Measurements from ENCODE around the gene NTMT1. TPM values are rescaled to one million over a fixed set of nuclear protein-coding genes. Genes with fewer than 3 reads are reported as not detected.
A peak's percentile ranks its signal among the peaks of the same experiment; 100 is the strongest.
"Not testable (repeated sequence)": the region's sequence is repeated elsewhere in the genome, so short reads cannot be mapped to it uniquely, and the experiment has no call there.

Gene NTMT1
- total RNA-seq, 1 donor from 2014 or later = 22.4 TPM

DNA sequence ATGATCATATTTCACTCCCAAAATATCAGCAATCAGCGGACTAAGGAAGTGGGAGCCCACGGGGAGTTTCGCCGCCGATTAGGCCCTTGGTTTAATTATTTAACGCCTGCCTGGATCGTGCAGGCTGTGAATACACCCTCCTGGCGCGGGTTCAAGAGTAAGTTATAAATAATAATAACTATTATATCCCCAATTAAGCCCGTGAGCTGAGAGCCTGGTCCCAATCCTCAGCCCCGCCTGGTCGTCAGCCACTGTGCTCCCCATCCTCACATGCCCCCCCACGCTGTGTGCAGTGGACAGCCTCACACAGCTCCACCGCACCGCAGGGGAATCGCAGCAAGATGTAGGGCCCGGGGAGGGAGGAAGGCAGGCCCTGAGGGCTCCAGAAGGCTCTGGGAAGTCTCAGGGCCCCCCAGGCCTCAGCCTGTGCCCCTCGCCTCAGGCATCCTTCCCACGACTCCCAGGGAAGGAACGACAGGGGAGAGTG is 28.6 kb downstream of the NTMT1 start:
- no peak for DNase-seq (ENCODE audit: low read depth in 2 of 2)

DNA sequence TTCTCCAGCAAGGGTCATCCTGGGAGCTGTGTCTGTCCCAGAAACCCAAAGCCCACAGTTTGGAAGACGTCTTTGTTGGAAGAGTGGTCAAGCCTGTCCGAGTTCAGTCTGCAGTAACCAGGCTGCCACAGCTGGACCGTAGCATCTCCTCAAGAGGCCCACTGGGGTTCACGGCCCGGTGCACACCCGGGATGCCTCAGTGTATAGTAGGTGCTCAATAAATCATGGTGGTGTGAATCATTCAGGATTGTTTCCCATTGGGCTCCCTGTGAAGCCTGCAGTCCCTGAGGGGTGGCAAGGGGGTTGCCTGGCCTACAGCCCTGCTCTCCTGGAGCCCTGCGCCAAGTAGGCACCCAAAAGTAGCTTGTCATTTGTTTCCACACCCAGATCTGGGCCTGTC is 29.2 kb downstream of the NTMT1 start:
- DNase-seq (ENCODE audit: low read depth in 2 of 2) = no peak

DNA sequence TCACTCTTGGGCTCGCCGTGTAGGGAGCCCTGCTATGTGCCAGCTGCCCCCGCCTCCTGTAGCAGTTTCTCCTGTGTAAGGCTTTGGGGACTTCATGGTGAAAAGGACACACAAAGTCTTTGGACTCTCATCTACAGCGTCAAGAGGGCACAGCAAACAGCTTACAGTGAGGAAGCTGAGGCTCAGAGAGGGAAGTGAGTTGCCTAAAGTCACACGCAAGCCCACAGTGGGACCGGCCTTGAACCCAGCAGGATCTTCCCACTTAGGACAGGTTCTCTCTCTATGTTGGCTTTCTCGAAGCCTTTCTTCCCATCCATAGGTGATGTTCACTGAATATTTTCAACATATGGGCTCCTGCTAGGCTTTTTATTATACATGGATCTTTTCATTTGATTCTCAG is 29.7 kb downstream of the NTMT1 start:
- DNase-seq (ENCODE audit: low read depth in 2 of 2) = no peak

DNA sequence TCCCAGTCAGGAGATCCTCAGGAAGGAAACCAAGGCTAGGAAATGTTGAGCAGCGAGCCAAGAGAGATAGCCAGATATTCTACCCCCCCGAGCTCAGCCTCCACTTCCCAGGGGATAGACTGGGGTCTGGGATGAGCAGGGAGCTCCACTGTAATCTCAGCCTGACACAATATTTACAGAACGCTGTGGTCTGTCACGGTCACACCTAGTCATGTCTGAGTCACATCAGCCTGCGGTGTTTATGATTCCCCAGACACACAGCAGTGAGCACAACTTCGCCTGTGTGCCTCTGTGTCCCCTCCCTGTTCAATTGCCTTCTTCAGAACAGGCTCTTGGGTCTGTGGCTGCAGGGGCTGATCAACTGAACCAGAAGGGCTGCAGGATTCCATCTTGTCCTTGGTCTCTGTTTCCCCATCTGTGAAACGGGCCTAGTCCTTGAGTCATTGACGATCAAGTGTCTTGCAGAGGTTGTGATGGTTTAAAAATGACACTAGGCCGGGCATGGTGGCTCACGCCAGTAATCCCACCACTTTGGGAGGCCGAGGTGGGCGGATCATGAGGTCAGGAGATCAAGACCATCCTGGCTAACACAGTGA is 30.9 kb downstream of the NTMT1 start:
- peak; percentile 15 to 53 for DNase-seq (ENCODE audit: low read depth in 2 of 2)

DNA sequence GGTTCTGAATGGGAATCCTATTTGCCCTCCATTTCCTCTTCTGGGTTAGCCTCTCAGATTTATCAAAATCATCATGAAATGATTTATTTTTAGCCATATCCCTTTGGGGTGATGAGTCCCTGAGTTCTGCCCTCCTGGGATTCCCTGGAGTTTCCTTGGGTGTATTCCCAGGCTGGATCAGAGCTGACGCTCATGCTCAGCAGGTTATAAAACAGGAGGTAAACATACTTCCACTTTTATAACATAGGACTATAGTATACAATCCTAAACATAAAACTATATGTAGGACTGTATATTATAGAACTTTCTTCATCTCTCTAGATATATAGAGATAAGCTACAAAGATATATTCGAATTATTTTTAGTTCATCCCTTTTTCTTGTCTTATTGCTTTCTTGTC is 35.1 kb downstream of the NTMT1 start:
- no peak for DNase-seq (ENCODE audit: low read depth in 2 of 2)

DNA sequence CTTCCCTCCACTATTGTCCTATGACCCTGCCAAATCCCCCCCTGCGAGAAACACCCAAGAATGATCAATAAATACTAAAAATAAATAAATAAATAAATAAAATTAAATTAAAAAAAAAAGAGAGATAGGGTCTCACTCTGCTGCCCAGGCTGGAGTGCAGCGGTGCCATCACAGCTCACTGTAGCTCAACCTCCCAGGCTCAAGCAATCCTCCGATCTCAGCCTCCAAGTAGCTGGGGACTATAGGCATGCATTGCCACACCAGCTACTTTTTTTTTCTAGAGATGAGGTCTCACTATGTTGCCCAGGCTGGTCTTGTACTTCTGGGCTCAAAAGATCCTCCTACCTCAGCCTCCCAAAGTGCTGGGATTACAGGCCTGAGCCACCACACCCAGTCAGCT is 36.3 kb downstream of the NTMT1 start:
- not testable (repeated sequence) for DNase-seq (ENCODE audit: low read depth in 2 of 2)

DNA sequence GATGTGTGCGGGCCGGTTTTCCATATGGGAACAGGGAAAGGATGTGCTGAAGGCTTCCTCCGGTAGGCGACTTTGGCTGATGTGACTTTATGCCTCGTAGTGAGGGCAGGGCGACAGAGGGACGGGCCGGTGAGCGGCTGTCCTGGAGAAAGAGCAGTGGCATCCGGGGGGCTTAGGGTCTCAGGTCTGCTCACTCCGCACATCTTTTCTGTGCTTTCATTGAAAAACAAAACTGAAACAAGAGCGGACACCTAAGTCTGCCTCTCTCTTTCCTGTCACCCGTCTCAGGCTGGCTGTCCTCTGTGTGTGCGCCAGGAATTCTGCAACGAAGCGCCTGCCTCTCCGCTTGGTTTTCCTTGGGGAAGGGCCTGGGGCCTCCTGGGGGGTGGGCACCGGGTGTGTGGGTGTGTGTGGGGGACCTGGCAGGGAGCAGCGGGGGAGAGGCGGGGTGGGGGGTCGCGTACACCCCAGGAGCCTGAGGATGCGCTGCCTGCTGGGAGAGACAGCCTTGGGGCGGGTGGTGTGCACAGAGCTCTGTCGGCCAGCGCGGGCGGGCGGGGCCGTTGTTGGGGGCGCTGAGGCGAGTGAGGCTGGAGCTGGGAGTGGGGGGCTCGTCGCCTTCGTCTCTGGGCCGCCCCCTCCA is 38.9 kb downstream of the NTMT1 start:
- no peak for DNase-seq (ENCODE audit: low read depth in 2 of 2)

DNA sequence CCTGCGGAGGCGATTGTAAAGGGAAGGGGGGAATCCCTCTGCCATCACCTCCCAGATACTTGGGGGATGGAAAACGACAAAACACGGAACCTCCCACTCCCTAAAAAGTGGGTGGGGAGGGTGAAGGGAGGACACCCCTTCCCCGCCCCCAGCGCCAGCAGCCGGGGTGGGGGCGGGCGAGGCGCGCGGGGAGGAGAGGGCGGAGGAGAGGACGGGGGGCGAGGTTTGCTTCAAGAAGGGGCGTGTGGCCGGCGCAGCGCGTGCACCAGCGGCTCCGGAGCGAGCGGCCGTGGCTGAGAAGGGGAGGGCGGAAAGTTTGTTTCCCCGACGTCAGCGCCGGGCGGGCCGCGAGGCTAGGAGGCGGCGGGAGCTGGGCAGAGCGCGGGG is 39.4 kb downstream of the NTMT1 start, which contains the start of gene PRRX2:
PRRX2 (plus strand) TSS at position 259 of the 387 bp plus-strand sequence. CDS start 221 bp downstream, outside the sequence.
- peak in 1 of 2 donors; percentile 44 for DNase-seq (ENCODE audit: low read depth in 2 of 2)

DNA sequence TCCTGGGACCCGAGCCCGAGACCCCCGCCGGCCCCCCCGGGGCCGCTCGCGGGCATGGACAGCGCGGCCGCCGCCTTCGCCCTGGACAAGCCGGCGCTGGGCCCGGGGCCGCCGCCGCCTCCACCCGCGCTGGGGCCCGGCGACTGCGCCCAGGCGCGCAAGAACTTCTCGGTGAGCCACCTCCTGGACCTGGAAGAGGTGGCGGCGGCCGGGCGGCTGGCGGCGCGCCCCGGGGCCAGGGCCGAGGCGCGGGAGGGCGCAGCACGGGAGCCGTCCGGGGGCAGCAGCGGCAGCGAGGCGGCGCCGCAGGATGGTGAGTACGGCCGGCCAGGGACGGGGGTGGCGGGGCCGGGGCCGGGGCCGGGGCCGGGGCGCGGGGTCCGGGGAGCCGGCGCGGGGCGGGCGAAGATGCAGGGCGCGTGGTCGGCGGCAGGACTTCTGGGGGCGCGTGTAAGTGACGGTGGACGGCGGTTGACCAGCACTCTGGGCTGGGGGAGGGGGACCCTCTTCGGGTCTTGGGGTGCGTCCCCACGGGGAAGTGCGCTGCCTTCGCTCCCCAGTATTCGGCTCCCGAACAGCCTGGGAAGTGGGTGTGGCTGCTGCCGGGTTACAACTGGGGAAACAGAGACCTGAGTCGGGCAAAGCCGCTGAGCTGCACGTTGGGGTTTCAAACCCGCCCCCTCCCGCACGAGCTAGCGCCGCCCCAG is 40.0 kb downstream of the NTMT1 start:
- DNase-seq (ENCODE audit: low read depth in 2 of 2) = no peak

DNA sequence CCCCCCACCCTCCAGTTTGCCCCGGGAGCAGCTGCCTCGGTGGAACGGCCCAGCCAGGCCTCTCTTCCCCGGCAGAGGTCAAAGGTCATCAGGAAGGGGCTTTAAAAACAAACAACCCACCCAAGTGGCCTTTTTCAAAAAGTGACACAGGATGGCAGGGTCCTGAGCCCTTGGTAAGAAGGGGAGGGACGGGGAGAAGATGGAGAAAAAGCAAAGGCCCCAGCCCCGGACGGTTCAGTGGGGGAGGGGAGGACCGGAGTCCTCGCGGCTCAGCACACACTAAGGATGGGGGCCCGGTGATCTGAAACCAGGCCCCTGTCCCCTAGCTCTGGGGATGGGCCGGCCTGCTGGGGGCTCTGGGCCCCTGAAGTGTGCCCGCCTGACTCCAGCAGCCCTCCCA is 40.6 kb downstream of the NTMT1 start:
- DNase-seq (ENCODE audit: low read depth in 2 of 2) = no peak

DNA sequence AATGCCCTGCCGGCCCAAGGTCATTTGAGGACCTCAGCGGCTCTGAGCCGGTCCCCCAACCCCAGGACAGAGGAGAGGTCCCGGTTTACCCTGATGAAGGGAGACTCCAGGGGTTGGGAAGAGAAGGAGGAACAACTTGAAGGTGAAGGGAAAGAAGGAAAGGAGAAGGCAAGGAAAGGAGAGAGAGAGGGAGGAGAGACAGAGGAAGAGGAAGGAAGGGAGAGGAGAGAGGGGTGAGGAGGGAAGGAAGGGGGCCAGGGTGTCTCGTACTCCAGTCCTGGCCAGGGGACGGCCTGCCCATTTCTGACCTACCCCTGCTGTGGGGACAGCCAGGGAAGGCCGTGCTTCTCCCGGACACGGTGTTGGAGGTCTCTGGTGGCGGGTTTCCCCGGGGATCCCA is 41.4 kb downstream of the NTMT1 start:
- DNase-seq (ENCODE audit: low read depth in 2 of 2) = no peak

DNA sequence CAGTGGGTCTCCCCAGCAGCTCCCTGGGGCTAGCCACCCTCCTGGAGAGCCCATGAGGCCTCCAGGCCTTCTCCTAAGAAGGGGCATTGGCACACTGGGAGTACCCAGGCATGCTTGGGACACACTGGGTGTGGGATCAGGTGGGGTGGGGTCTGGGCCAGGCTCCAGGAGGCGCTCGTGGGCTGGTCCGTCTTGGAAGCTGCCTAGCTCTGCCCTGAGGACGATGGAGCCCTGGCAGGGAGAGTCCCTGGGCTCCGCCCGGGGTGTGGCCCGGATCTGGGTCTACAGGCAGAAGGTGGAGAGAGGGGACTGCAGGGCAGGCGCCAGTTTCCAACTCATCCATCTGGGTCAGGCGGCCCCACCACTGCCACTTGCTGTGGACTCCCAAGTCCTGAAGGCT is 41.9 kb downstream of the NTMT1 start:
- no peak for DNase-seq (ENCODE audit: low read depth in 2 of 2)

DNA sequence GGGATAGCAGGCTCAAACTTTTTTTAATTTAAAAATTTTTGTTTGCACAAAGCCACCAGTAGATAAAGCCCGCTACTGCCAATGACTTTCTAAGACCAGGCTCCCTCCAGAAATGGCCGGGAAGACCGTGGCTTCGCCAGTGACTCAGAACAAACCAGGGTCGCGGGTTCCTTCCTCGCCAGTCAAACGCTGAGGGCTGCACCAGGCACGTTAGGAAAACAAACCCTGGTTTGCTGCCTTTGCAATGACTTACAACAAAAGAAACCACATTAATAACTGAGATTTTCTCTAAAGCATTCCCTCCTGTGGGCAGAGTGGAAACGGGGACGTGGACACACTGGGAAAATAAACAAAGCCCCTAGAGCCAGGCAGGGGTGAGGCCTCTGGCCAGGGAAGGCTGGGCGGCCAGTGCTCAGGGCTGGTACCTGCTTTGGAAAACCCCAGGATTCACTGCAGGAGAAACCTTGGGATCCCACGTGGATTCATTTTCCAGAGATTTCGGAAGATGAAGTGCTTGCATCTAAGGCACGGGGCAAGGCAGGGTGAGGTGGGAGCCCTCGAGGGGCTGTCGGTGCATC is 43.3 kb downstream of the NTMT1 start:
- peak in 1 of 2 donors; percentile 14 for DNase-seq (ENCODE audit: low read depth in 2 of 2)

DNA sequence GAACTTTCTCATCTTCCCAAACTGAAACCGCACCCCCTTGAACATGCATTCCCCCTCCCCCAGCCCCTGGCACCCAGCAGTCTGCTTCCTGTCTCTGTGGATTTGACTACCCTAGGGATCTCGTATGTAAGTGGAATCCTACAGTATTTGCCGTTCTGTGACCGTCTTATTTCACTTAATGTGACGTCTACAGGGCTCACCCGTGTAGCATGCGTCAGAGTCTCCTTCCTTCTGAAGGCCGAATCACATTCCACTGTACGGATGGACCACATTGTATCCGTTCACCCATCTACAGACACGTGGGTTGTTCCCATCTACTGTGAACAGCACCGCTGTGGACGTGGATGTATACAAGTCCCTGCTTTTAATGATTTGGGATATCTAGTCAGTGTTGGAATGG is 44.0 kb downstream of the NTMT1 start:
- no peak for DNase-seq (ENCODE audit: low read depth in 2 of 2)

DNA sequence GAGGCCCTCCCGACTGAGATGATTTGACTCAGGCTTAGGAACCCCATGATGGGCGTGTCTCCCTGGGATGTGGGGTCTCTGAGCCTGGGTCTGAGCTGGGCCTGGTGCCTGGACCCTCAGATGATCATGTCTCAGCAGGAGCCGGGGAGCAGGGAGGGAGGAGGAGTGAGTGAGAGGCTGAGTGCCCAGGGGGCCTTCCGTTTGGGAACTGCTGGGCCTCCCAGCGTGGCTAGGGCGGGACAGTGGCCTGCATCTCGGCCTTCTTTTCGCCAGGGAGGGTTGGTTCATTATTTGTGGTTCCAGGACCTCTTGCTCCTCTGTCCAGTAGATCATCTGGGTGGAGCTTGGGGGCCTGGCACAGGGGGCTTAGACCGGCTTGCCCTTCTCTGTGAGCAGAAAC is 45.1 kb downstream of the NTMT1 start:
- DNase-seq (ENCODE audit: low read depth in 2 of 2) = no peak

DNA sequence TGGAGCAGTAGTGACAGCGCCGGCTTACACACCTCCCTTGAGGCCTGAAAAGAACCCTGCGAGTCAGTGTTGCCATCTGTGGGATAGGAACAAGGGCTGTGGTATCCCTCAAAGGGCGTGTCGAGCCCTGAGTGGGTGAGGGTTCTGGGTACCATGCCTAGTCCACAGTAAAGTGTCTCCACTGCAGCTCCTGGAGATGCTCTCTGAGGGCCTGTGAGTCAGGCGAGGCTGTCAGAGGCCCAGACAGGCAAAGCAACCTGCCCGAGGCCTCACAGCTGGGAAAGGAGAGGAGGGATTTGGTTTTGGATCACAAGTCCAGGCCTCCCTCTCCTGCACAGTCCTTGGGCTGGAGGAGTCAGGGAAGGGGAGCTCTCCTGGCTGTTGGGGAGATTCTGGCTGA is 45.6 kb downstream of the NTMT1 start:
- no peak for DNase-seq (ENCODE audit: low read depth in 2 of 2)

DNA sequence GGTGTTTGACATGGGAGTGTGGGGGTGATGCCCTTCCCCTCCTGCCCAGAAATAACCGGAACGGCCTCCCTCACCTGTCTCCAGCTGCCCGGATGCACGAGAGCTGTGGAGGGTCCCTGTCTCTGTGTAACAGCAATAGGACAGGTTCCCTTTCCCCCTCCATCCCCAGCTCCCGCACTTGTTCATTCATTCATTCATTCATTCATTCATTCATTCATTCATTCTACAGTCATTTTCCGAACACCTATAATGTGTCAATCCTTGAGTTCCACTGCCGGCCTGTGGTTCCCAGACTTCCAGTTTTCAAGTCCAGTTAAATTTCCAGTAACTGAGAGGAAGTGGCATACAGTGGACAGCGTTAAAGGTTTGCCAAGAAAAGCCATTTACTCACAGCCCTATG is 46.7 kb downstream of the NTMT1 start:
- no peak for DNase-seq (ENCODE audit: low read depth in 2 of 2)

DNA sequence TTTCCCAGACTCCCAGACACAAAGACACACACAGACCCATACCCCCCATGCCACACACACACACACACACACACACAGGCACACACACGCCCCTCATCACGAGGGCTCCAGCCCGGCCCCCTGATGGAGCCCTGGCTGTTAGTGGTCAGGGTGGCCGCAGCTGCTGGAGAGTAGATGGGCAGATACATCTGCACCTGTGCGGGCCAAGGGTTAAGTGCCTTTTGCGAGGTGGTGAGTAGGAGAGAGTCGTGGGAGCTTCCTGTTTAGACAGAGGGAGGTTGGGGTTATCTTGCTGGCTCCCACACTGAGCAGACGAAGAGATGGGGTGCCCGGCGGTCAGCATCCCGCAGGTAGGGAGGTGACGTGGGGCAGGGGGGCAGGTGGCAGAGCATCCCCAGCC is 47.6 kb downstream of the NTMT1 start:
- DNase-seq (ENCODE audit: low read depth in 2 of 2) = no peak

DNA sequence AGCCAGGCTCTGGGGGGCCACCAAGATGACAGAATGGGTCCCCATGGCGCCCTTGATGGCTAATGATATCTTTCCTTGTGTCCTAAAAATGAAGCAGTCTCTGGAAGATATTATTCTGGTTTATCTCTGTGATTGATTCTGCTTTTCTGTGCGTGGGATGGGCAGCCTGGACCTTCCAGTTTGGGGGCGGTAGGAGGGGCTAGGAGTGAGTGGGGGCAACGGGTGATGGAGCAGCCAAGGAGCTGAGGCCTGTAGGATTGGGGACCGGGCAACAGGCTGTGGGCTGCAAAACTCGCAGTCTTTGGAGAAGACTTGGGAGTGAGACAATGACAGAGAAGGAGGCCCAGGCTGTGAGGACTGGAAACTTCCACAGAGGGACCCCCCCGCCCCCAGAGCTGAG is 48.3 kb downstream of the NTMT1 start:
- DNase-seq (ENCODE audit: low read depth in 2 of 2) = no peak

DNA sequence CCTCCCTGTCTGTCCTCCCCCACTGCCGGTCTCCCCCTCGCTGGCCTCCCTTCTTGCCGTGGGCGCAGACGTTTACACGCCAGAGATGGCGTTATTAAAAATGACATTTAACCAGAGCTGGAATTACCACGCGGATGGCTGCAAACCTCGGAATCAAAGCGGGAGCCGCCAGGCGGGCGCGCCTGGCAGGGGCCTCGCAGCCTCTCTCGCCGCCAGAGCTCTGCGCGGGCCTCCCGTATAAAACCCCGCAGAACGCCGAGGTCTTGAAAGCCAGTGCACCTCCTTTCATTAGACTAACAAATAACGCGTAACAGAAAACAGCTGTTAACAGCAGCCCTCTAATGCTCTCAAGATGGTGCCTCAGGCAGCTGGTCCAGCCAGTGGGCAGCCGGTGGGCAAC is 49.7 kb downstream of the NTMT1 start:
- DNase-seq (ENCODE audit: low read depth in 2 of 2) = no peak

DNA sequence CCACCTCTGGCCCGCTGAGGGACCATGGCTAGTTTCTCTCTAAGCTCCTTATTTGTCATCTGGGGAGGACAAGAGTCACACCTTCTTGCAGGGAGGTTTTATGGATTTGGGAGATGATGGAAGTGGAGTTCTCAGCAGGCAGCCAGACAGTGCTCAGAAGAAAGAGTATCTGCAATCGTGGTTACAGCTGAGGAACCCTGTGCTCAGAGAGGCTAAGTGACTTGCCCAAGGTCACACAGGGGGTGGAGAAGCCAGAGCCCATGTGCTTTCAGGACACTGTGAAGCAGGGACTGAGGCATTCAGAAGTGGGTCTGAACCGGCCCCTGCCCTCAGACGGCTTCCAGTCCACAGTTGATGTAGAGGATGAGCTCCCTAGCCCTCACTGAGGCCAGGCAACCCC is 50.3 kb downstream of the NTMT1 start:
- DNase-seq (ENCODE audit: low read depth in 2 of 2) = no peak

DNA sequence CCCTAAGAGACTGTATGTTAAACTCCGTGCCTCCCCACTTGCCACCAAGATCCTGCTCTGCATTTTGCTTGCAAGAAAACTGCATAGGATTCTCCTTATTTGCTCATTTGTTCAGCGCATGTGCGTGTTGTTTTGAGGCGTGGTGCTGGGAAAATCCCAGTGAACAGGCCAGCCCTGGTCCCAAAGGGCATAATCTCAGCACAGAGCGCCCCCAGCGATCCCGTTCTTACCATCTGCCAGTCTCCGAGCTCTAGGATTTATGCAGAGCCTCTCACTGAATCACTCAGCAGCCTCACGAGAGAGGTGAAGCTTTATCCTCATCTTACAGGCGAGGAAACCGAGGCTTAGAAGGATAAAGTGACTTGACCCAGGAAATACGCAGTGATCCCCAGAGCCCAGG is 51.0 kb downstream of the NTMT1 start:
- DNase-seq (ENCODE audit: low read depth in 2 of 2) = no peak

DNA sequence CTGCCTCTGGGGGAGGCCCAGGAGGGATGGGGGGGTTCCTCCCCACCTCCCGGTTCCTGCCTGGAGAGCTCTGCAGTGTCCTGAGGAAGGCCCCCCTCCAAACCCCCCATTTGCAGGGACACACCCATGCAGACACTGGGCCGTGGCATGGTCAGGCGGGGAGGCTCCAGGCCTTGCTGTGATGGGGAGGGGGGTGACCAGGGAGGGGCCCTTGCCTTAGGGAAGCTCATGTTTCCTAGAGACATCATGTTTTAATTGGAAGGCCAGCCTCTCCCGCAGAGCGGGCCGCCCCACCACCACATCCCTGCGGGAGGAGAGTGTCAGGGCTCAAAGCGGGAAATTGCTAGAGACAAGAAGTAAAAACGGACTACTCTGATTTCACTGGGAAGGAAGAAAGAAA is 51.5 kb downstream of the NTMT1 start:
- no peak for DNase-seq (ENCODE audit: low read depth in 2 of 2)
